Measurements from ENCODE around the gene CEP89. TPM values are rescaled to one million over a fixed set of nuclear protein-coding genes. Genes with fewer than 3 reads are reported as not detected.

The CEP89 gene
- total and polyA plus RNA-seq, 2 of the 4 experiments (the other 2 are of a cell fraction) = 7.2 to 17.4 TPM

- no peaks in the 10 kb centered on the region for H3K27me3 ChIP-seq (ENCODE audit: control insufficient read depth, insufficient read depth, low read length)
- 87% methylated on average over 3 of the region's 19 CpGs; no CpG with 5 or more reads in 1 of the 2 experiments for WGBS, 2 experiments (ENCODE audit: extremely low coverage in 2 of 2, insufficient read length in 1 of 2)
- no peaks in the 10 kb centered on the region for H3K9me1 ChIP-seq (ENCODE audit: insufficient read depth, low read length)
- H2BK5ac ChIP-seq (ENCODE audit: low read depth, low read length, poor library complexity, severe bottlenecking) = no peak overlapping the region
- H3K4me2 ChIP-seq (ENCODE audit: low read depth, low read length) = no peak overlapping the region
- H2AK9ac ChIP-seq (replicated peaks; ENCODE audit: low read depth, low read length, poor library complexity) = no peak overlapping the region
- POLR2A ChIA-PET (ENCODE audit: unreplicated experiment) = no interaction called here
- no peak overlapping the region for H4K91ac ChIP-seq (ENCODE audit: insufficient read depth, low read depth, low read length)
- no TSS peak for BruUV-seq (replicated peaks)
- in situ Hi-C loops (cut with MboI; ENCODE audit: low sequenced_read_pairs) (no loop called here), intact Hi-C loops (cut with micrococcal nuclease) (no loop called here), dilution Hi-C loops (cut with HindIII; ENCODE audit: low sequenced_read_pairs, unreplicated experiment) (no loop called here)
- no peaks in the 10 kb centered on the region for H4K20me1 ChIP-seq (ENCODE audit: insufficient read depth, low read length)
- no peak overlapping the region for H2AFZ ChIP-seq (replicated peaks; ENCODE audit: low read length, poor library complexity)
- DNase-seq (no peak), ATAC-seq (ENCODE audit: low read depth) (no peak)
- no peaks in the 10 kb centered on the region for H3K4me1 ChIP-seq (ENCODE audit: control insufficient read depth, insufficient read depth, low read length)
- no peak overlapping the region for H3K4me3 ChIP-seq (ENCODE audit: insufficient read depth, low read depth, low read length)
- H2AK5ac ChIP-seq (ENCODE audit: low read depth, low read length) = no peak overlapping the region
- no peaks in the 10 kb centered on the region for H3K9me3 ChIP-seq (ENCODE audit: control insufficient read depth, insufficient read depth, low read length)
- H2BK120ac ChIP-seq (ENCODE audit: low read depth, low read length) = no peak overlapping the region
- no peak overlapping the region for H3K9ac ChIP-seq (ENCODE audit: low read depth, low read length)
- no peak overlapping the region for H2BK20ac ChIP-seq (ENCODE audit: low read depth, low read length)
- no peak overlapping the region for H3K18ac ChIP-seq (ENCODE audit: low read depth, low read length)
- TF ChIP-seq CHD1 (IDR thresholded peaks at IDR 0.05; ENCODE audit: low read depth, low read length) (no peak), FOS (IDR thresholded peaks at IDR 0.05; ENCODE audit: low read depth, low read length) (no peak), CTCF (conservative IDR thresholded peaks at IDR 0.05; ENCODE audit: low read depth, low read length) (no peak), MAFK (IDR thresholded peaks at IDR 0.05; ENCODE audit: low read depth, low read length) (no peak), CEBPB (IDR thresholded peaks at IDR 0.05; ENCODE audit: low read depth, low read length) (no peak), RFX5 (IDR thresholded peaks at IDR 0.05; ENCODE audit: low read depth, low read length) (no peak), MAZ (IDR thresholded peaks at IDR 0.05; ENCODE audit: borderline replicate concordance, low read depth, low read length) (no peak), BHLHE40 (IDR thresholded peaks at IDR 0.05; ENCODE audit: low read depth, low read length) (no peak), MXI1 (IDR thresholded peaks at IDR 0.05; ENCODE audit: borderline replicate concordance, low read depth, low read length) (no peak), RCOR1 (IDR thresholded peaks at IDR 0.05; ENCODE audit: insufficient replicate concordance, low read length) (no peak), RAD21 (IDR thresholded peaks at IDR 0.05; ENCODE audit: low read length) (no peak), POLR2A (IDR thresholded peaks at IDR 0.05; ENCODE audit: low read depth, low read length) (no peak), NFE2L2 (IDR thresholded peaks at IDR 0.05; ENCODE audit: low read depth, low read length) (no peak), SMC3 (IDR thresholded peaks at IDR 0.05; ENCODE audit: low read depth, low read length) (no peak)
- TF ChIP-seq, protein P1, sequence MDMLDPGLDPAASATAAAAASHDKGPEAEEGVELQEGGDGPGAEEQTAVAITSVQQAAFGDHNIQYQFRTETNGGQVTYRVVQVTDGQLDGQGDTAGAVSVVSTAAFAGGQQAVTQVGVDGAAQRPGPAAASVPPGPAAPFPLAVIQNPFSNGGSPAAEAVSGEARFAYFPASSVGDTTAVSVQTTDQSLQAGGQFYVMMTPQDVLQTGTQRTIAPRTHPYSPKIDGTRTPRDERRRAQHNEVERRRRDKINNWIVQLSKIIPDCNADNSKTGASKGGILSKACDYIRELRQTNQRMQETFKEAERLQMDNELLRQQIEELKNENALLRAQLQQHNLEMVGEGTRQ (IDR thresholded peaks at IDR 0.05; ENCODE audit: low read depth, low read length) = no peak
- TF ChIP-seq, protein P2, sequence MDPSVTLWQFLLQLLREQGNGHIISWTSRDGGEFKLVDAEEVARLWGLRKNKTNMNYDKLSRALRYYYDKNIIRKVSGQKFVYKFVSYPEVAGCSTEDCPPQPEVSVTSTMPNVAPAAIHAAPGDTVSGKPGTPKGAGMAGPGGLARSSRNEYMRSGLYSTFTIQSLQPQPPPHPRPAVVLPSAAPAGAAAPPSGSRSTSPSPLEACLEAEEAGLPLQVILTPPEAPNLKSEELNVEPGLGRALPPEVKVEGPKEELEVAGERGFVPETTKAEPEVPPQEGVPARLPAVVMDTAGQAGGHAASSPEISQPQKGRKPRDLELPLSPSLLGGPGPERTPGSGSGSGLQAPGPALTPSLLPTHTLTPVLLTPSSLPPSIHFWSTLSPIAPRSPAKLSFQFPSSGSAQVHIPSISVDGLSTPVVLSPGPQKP (IDR thresholded peaks at IDR 0.05; ENCODE audit: borderline replicate concordance, low read depth, low read length) = no peak
- CTCF ChIA-PET = no interaction called here
- no peak overlapping the region for H2BK15ac ChIP-seq (ENCODE audit: low read depth, low read length)
- H3K36me3 ChIP-seq (ENCODE audit: control insufficient read depth, insufficient read depth, low read length) = no peaks in the 10 kb centered on the region
- H4K5ac ChIP-seq (ENCODE audit: low read depth, low read length) = no peak overlapping the region
- H3K14ac ChIP-seq (replicated peaks; ENCODE audit: low read depth, low read length) = no peak overlapping the region
- no peaks in the 10 kb centered on the region for H3K79me1 ChIP-seq (ENCODE audit: low read depth in 1 of 2, low read length in 2 of 2)
- no peak overlapping the region for H3K27ac ChIP-seq (ENCODE audit: insufficient read depth, low read length)
- no peak overlapping the region for H4K8ac ChIP-seq (ENCODE audit: low read depth in 2 of 2, low read length in 2 of 2)
- H3K4ac ChIP-seq (ENCODE audit: low read depth, low read length) = no peak overlapping the region
- H3K23ac ChIP-seq (ENCODE audit: low read depth, low read length) = no peak overlapping the region
- H3K56ac ChIP-seq (ENCODE audit: extremely low read depth, insufficient read depth, low read length) = no peak overlapping the region
These were observed 112.2 kb downstream of the CEP89 start for GRCh38 chr19:32859591-32859990.

Measured in IMR-90 (cell line).